H1 (cell line): ENCODE data around the gene SLC35B4. TPM values are rescaled to one million over a fixed set of nuclear protein-coding genes. Genes with fewer than 3 reads are reported as not detected.

Experiments
- CTCF ChIA-PET: fragments of 300-600 bp; sonication (Branson Sonifier 250); formaldehyde crosslinking; loops from one replicate; lab custom pipeline; 2021; ENCODE audit not compliant: partially characterized antibody; lab: Charles Lee
- POLR2A ChIA-PET: fragments of 300-600 bp; sonication (Branson Sonifier 250); formaldehyde crosslinking; loops from one replicate; lab custom pipeline; 2021; ENCODE audit warnings: inconsistent platforms; ENCODE audit not compliant: partially characterized antibody; lab: Charles Lee
- DNase-seq, 2 experiments: peaks; one replicate each; pipeline versions ENCODE4 v3.0.0 to v3.0.0-alpha.2; 2010 to 2022; ENCODE audit warnings: low spot score in 2 of 2, low read depth in 1 of 2, mixed read lengths in 1 of 2
- FAIRE-seq: peaks from 2 replicates; lab custom pipeline; 2011; peaks lifted over from hg19 to GRCh38; lab: Jason Lieb, UNC
- H2AFZ ChIP-seq: 2 replicates; pipeline ENCODE4 v1.8.1; 2012; ENCODE audit warnings: low read length, inconsistent platforms
- H2AK5ac ChIP-seq: 2 replicates; pipeline ENCODE4 v1.6.1; 2013; ENCODE audit warnings: low read depth, low read length
- H2BK120ac ChIP-seq: replicated peaks from 2 replicates; pipeline ENCODE3; 2013; ENCODE audit warnings: low read depth, low read length, inconsistent platforms
- H2BK12ac ChIP-seq: 2 replicates; pipeline ENCODE4 v1.6.1; 2013; ENCODE audit warnings: low read depth, low read length
- H2BK15ac ChIP-seq: 2 replicates; pipeline ENCODE4 v1.6.1; 2013; ENCODE audit warnings: low read length
- H2BK20ac ChIP-seq: 2 replicates; pipeline ENCODE4 v1.6.1; 2013; ENCODE audit warnings: low read length
- H2BK5ac ChIP-seq: 2 replicates; pipeline ENCODE4 v1.6.1; 2013; ENCODE audit warnings: low read depth, low read length
- H3K14ac ChIP-seq: 2 replicates; pipeline ENCODE4 v1.6.1; 2013; ENCODE audit warnings: inconsistent platforms; ENCODE audit not compliant: insufficient read length
- H3K18ac ChIP-seq: 2 replicates; pipeline ENCODE4 v1.6.1; 2013; ENCODE audit warnings: low read length; ENCODE audit errors: extremely low read depth
- H3K23ac ChIP-seq: 2 replicates; pipeline ENCODE4 v1.6.1; 2013; ENCODE audit warnings: inconsistent platforms; ENCODE audit not compliant: insufficient read length
- H3K23me2 ChIP-seq: 2 replicates; pipeline ENCODE4 v1.6.1; 2013; ENCODE audit warnings: low read depth, low read length
- H3K27ac ChIP-seq: 2 replicates; pipeline ENCODE4 v1.6.1; 2011; ENCODE audit warnings: low read depth, low read length, inconsistent platforms
- H3K27me3 ChIP-seq, 4 experiments: replicated peaks in 1 of 4; 1 replicate in 1 of 4; 2 replicates in 3 of 4; pipeline versions ENCODE4 v1.6.1 to v1.8.1; 2011 to 2013; ENCODE audit warnings: low read length in 3 of 4, mild to moderate bottlenecking in 3 of 4, inconsistent platforms in 2 of 4, mixed read lengths in 2 of 4, moderate library complexity in 1 of 4; ENCODE audit not compliant: control insufficient read depth in 3 of 4, insufficient read depth in 3 of 4; ENCODE audit errors: extremely low read depth in 1 of 4
- H3K36me3 ChIP-seq, 4 experiments: 2 replicates each; pipeline versions ENCODE4 v1.6.1 to v1.8.1; 2011 to 2013; ENCODE audit warnings: mild to moderate bottlenecking in 4 of 4, low read length in 3 of 4, moderate library complexity in 2 of 4, control low read depth in 1 of 4, inconsistent platforms in 1 of 4; ENCODE audit not compliant: insufficient read depth in 4 of 4, control insufficient read depth in 2 of 4
- H3K4ac ChIP-seq: replicated peaks from 2 replicates; pipeline ENCODE3; 2013; ENCODE audit warnings: low read length, low read depth, mixed read lengths, inconsistent platforms; ENCODE audit not compliant: insufficient read length
- H3K4me1 ChIP-seq, 4 experiments: replicated peaks in 1 of 4; 1 replicate in 1 of 4; 2 replicates in 3 of 4; pipeline versions ENCODE4 v1.6.1 to v1.8.1; 2011 to 2013; ENCODE audit warnings: low read length in 3 of 4, inconsistent platforms in 2 of 4, mixed read lengths in 1 of 4; ENCODE audit not compliant: insufficient read depth in 4 of 4, control insufficient read depth in 3 of 4
- H3K4me2 ChIP-seq, 2 experiments: 2 replicates each; pipeline versions ENCODE4 v1.6.1 to v1.8.1; 2011 to 2013; ENCODE audit warnings: low read depth in 2 of 2, low read length in 2 of 2, control low read depth in 1 of 2, inconsistent platforms in 1 of 2, mild to moderate bottlenecking in 1 of 2; ENCODE audit not compliant: insufficient read depth in 1 of 2
- H3K4me3 ChIP-seq, 4 experiments: fragments of 200-600, 300-600 bp in 1 of 4; sonication (generic), shearing (Covaris generic), sonication (Bioruptor Twin) in 1 of 4; 2 replicates each; pipeline versions ENCODE4 v1.5.1 to v1.8.1; 2011 to 2016; ENCODE audit warnings: low read length in 4 of 4, low read depth in 3 of 4, control low read depth in 2 of 4, inconsistent platforms in 2 of 4, mild to moderate bottlenecking in 2 of 4, mixed read lengths in 1 of 4, moderate library complexity in 1 of 4; ENCODE audit not compliant: insufficient read depth in 2 of 4; ENCODE audit errors: extremely low read depth in 1 of 4
- H3K56ac ChIP-seq: replicated peaks from 2 replicates; pipeline ENCODE3; 2013; ENCODE audit warnings: low read depth, mild to moderate bottlenecking, mixed read lengths, low read length, inconsistent platforms; ENCODE audit not compliant: insufficient read length
- H3K79me1 ChIP-seq: 2 replicates; pipeline ENCODE4 v1.6.1; 2013; ENCODE audit warnings: low read depth, low read length, control low read depth
- H3K79me2 ChIP-seq, 2 experiments: 2 replicates each; pipeline versions ENCODE4 v1.6.1 to v1.8.1; 2012 to 2013; ENCODE audit warnings: low read length in 2 of 2, mild to moderate bottlenecking in 2 of 2, inconsistent platforms in 1 of 2; ENCODE audit not compliant: insufficient read depth in 2 of 2, control insufficient read depth in 1 of 2
- H3K9ac ChIP-seq, 4 experiments: replicated peaks in 1 of 4; 1 replicate in 1 of 4; 2 replicates in 3 of 4; pipeline versions ENCODE4 v1.6.1 to v1.8.1; 2011 to 2013; ENCODE audit warnings: low read depth in 3 of 4, low read length in 3 of 4, control low read depth in 2 of 4, mild to moderate bottlenecking in 2 of 4, moderate library complexity in 2 of 4, inconsistent platforms in 1 of 4; ENCODE audit errors: extremely low read depth in 1 of 4
- H3K9me3 ChIP-seq, 2 experiments: 2 replicates each; pipeline versions ENCODE4 v1.6.1 to v1.8.1; 2012 to 2013; ENCODE audit warnings: mild to moderate bottlenecking in 2 of 2, moderate library complexity in 2 of 2, control low read depth in 1 of 2, inconsistent platforms in 1 of 2, low read depth in 1 of 2, low read length in 1 of 2, mixed read lengths in 1 of 2; ENCODE audit not compliant: insufficient read depth in 2 of 2
- H4K20me1 ChIP-seq, 2 experiments: replicated peaks in 1 of 2; 2 replicates each; pipeline versions ENCODE3 to v1.8.1; 2011 to 2013; ENCODE audit warnings: inconsistent platforms in 2 of 2, low read length in 2 of 2, mild to moderate bottlenecking in 1 of 2; ENCODE audit not compliant: insufficient read depth in 2 of 2, control insufficient read depth in 1 of 2
- H4K5ac ChIP-seq: 2 replicates; pipeline ENCODE4 v1.6.1; 2013; ENCODE audit warnings: low read length, low read depth, mixed read lengths, inconsistent platforms; ENCODE audit not compliant: insufficient read length
- H4K8ac ChIP-seq: 2 replicates; pipeline ENCODE4 v1.8.0; 2013; ENCODE audit warnings: mild to moderate bottlenecking, moderate library complexity, low read length, inconsistent platforms; ENCODE audit not compliant: insufficient read depth; ENCODE audit errors: extremely low read depth
- H4K91ac ChIP-seq: replicated peaks from 2 replicates; pipeline ENCODE3; 2013; ENCODE audit warnings: low read length, mixed read lengths, inconsistent platforms; ENCODE audit not compliant: insufficient read length
- MAX ChIP-seq: IDR thresholded peaks from 2 replicates; pipeline ENCODE4 v1.6.1; 2012; ENCODE audit warnings: inconsistent platforms
- RAD21 ChIP-seq, 2 experiments: IDR thresholded peaks in 1 of 2; conservative IDR thresholded peaks in 1 of 2; 2 replicates each; pipeline ENCODE4 v1.6.1; 2011; ENCODE audit warnings: low read depth in 2 of 2, low read length in 2 of 2, improper control_type of control experiment in 1 of 2, inconsistent platforms in 1 of 2, mild to moderate bottlenecking in 1 of 2, moderate library complexity in 1 of 2
- SIRT6 ChIP-seq: IDR thresholded peaks from one replicate; pipeline ENCODE4 v1.7.1; 2012; ENCODE audit warnings: low read length, inconsistent platforms
- TEAD4 ChIP-seq: IDR thresholded peaks from 2 replicates; pipeline ENCODE4 v1.6.1; 2012; ENCODE audit warnings: low read depth, low read length, inconsistent platforms, mixed read lengths
- YY1 ChIP-seq: IDR thresholded peaks from 2 replicates; pipeline ENCODE4 v1.6.1; 2011; ENCODE audit warnings: low read depth, mild to moderate bottlenecking, low read length
- WGBS, 2 experiments: shearing (Covaris generic) in 1 of 2; methylation state at CpG; one replicate each; pipeline versions ENCODE4 v1.1.6 to v1.1.7; 2013 to 2015; ENCODE audit warnings: low lambda C conversion rate in 2 of 2, mixed read lengths in 2 of 2, inconsistent platforms in 1 of 2, low coverage in 1 of 2, missing lambda C conversion rate in 1 of 2; ENCODE audit not compliant: insufficient replicate concordance in 2 of 2, insufficient coverage in 1 of 2, insufficient read length in 1 of 2; ENCODE audit errors: extremely low coverage in 1 of 2, missing lambda C conversion rate in 1 of 2; 5-methylcytosine and 5-hydroxymethylcytosine counted together
- polyA plus RNA-seq, 7 experiments: library from polyadenylated mRNA; depleted of rRNA in 3 of 7; stranded (reverse) in 5 of 7; unstranded in 2 of 7; fragments of >200 nt in 5 of 7; fragments of 200-250 nt in 2 of 7; gene quantifications; 1 replicate in 5 of 7; 2 replicates in 1 of 7; 4 replicates in 1 of 7; pipeline versions ENCODE4 v1.2.1 to v1.2.3, GENCODE V29; 2011 to 2013; ENCODE audit warnings: missing spikeins in 2 of 7, mixed read lengths in 2 of 7
- total RNA-seq: library from RNA; stranded (reverse); fragmentation: NEBNext Ultra II Directional; extraction: Animal tissue kit (Norgen Biotek cat#: 25700); gene quantifications from 2 replicates; pipeline ENCODE4 v1.2.1, GENCODE V29; 2021

Gene SLC35B4
- total and polyA plus RNA-seq, 2 of the 8 experiments (the other 6 are each of a cell fraction or from before 2014, with no cell fraction given), result 28.9 to 34.6 TPM

- Histone ChIP-seq H3K56ac (no peak overlapping the region), H2AK5ac (no peak overlapping the region), H3K4me3 (no peak overlapping the region), H3K4me1 (peaks cover 0 to 9% (median 2%) of the 10 kb centered on the region in 4 experiments; a peak in 2 of 7 replicates), H3K4ac (no peak overlapping the region), H4K8ac (no peak overlapping the region), H4K20me1 (no peaks in the 10 kb centered on the region), H2BK15ac (no peak overlapping the region), H3K36me3 (no peaks in the 10 kb centered on the region), H3K23me2 (no peaks in the 10 kb centered on the region), H2BK12ac (no peak overlapping the region), H3K9ac (no peak overlapping the region), H3K14ac (no peak overlapping the region), H2BK5ac (no peak overlapping the region), H4K91ac (no peak overlapping the region), H3K18ac (no peak overlapping the region), H3K79me1 (no peaks in the 10 kb centered on the region; the same call in 1 of the 2 replicates), H2BK20ac (no peak overlapping the region), H3K79me2 (no peaks in the 10 kb centered on the region), H2AFZ (no peak overlapping the region; the same call in 1 of the 2 replicates), H2BK120ac (no peak overlapping the region), H3K23ac (no peak overlapping the region), H3K27ac (no peak overlapping the region), H3K27me3 (no peaks in the 10 kb centered on the region), H3K4me2 (no peak overlapping the region), H3K9me3 (no peaks in the 10 kb centered on the region), H4K5ac (no peak overlapping the region)
- 91% methylated on average over 3 of the region's 3 CpGs; no CpG with 5 or more reads in 1 of the 2 experiments for WGBS, 2 experiments
- ChIA-PET POLR2A (no interaction called here), CTCF (interaction anchor here (1.1 to 1.2 kb wide), 2 partner anchors 10 to 78 kb away, joined by 3 to 4 read pairs; no protein-coding TSS in a partner anchor)
- DNase-seq (no peak), FAIRE-seq (peak; percentile 13)
- no peak for TF ChIP-seq SIRT6
- TF ChIP-seq TEAD4, result no peak
- TF ChIP-seq YY1, result no peak
- TF ChIP-seq RAD21 (IDR thresholded peaks at IDR 0.05 in 1 of 2, conservative IDR thresholded peaks at IDR 0.05 in 1 of 2; ENCODE audit: low read depth in 2 of 2, low read length in 2 of 2), result no peak
- no peak for TF ChIP-seq MAX
- TF ChIP-seq, all 59 proteins: peak for 0
These were observed 37.4 kb downstream of the SLC35B4 start for GRCh38 chr7:134279336-134279735.
